Neutrophil (primary cell): Measurements from ENCODE around the gene RASAL1.

ENCODE experiments used
- H3K27ac ChIP-seq: fragments of 200-600 bp; sonication (generic); 2 replicates; pipeline ENCODE4 v1.5.1; 2016; ENCODE audit warnings: mild to moderate bottlenecking, moderate library complexity
- H3K27me3 ChIP-seq: fragments of 200-600 bp; sonication (generic); 2 replicates; pipeline ENCODE4 v1.6.0; 2016; ENCODE audit warnings: mild to moderate bottlenecking
- H3K36me3 ChIP-seq: fragments of 200-600 bp; sonication (generic); 2 replicates; pipeline ENCODE4 v1.5.1; 2017
- H3K4me1 ChIP-seq, 2 experiments: fragments of 200-600 bp in 1 of 2; sonication (generic) in 1 of 2; 1 replicate in 1 of 2; 2 replicates in 1 of 2; pipeline versions ENCODE4 v1.5.1 to v1.6.1; 2013 to 2016; ENCODE audit warnings: low read depth in 1 of 2, low read length in 1 of 2, mild to moderate bottlenecking in 1 of 2, moderate library complexity in 1 of 2; ENCODE audit not compliant: control insufficient read depth in 1 of 2, insufficient read depth in 1 of 2
- H3K4me3 ChIP-seq, 2 experiments: fragments of 200-600 bp in 1 of 2; sonication (generic) in 1 of 2; 1 replicate in 1 of 2; 2 replicates in 1 of 2; pipeline ENCODE4 v1.5.1; 2013 to 2016; ENCODE audit warnings: low read depth in 1 of 2, low read length in 1 of 2, mild to moderate bottlenecking in 1 of 2, moderate library complexity in 1 of 2
- H3K9me3 ChIP-seq: fragments of 200-600 bp; sonication (generic); 2 replicates; pipeline ENCODE4 v1.5.1; 2016
- TF ChIP-seq, protein P1 (sequence below): fragments of 200-600 bp; sonication (generic); IDR thresholded peaks from 2 replicates; pipeline ENCODE4 v1.5.1; 2016; ENCODE audit warnings: antibody characterized with exemption

The RASAL1 gene

DNA sequence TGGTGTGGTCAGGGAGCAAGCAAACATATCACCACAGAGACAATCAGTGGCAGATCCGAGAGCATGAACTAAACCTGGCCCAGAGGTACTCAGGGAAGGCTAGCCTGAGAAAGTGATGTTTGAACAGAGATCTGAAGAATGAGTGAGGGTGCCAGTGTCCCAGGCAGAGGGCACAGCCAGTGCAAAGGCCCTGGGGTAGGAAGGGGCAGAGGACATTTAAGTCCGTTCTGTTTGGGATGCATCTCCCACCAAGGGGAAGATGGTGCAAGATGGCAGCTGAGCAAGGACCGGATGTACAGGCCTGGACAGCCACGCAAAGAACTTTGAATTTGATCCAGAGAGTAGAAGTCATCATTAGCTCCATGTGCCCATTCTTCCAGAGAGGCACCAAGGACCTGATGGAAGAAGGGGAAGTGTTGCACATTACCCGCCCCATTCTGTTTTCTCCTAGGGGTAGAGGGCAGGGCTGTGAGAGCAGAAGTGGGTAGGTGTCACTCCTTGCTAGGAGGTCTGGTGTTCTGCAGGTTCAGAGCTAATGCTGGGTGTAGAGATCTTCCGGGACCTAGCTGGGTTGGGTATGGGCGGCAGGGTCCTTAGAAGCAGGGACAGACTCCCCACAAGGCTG, 75.1 kb downstream of the RASAL1 start:
- H3K4me1 ChIP-seq: no peaks in the 10 kb centered on the region
- H3K27ac ChIP-seq: no peak overlapping the region
- TF ChIP-seq, protein P1, sequence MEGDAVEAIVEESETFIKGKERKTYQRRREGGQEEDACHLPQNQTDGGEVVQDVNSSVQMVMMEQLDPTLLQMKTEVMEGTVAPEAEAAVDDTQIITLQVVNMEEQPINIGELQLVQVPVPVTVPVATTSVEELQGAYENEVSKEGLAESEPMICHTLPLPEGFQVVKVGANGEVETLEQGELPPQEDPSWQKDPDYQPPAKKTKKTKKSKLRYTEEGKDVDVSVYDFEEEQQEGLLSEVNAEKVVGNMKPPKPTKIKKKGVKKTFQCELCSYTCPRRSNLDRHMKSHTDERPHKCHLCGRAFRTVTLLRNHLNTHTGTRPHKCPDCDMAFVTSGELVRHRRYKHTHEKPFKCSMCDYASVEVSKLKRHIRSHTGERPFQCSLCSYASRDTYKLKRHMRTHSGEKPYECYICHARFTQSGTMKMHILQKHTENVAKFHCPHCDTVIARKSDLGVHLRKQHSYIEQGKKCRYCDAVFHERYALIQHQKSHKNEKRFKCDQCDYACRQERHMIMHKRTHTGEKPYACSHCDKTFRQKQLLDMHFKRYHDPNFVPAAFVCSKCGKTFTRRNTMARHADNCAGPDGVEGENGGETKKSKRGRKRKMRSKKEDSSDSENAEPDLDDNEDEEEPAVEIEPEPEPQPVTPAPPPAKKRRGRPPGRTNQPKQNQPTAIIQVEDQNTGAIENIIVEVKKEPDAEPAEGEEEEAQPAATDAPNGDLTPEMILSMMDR: no peak
- no peaks in the 10 kb centered on the region for H3K9me3 ChIP-seq
- no peaks in the 10 kb centered on the region for H3K36me3 ChIP-seq
- peaks cover 68% of the 10 kb centered on the region for H3K27me3 ChIP-seq
- H3K4me3 ChIP-seq: no peak overlapping the region

DNA sequence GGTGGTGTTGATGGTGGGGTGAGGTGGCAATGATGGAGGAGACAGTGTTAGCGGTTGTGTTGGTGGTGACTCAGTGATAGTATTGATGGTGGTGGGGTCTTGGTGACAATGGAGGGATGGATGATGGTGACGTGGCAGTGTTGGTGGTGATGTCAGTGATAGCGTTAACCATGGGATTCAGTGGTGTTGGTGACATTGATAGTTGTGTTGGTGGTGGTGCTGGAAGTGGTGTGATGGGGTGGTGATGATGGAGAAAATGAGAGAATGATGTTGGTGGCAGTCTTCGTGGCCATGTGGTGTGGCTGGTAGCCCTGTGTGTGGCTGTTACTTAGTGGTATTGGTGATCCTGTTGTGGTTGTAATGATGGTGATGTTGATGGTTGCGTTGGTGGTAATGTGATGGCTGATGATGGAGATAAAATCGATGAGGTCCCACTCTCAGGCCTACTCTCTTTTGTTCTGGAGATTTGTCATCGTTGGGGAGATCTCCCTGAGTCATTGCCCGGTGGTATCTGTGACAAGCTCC, 76.4 kb downstream of the RASAL1 start:
- no peak overlapping the region for H3K27ac ChIP-seq
- H3K36me3 ChIP-seq: no peaks in the 10 kb centered on the region
- H3K4me3 ChIP-seq: no peak overlapping the region
- H3K9me3 ChIP-seq: no peaks in the 10 kb centered on the region
- TF ChIP-seq, protein P1: no peak
- no peaks in the 10 kb centered on the region for H3K4me1 ChIP-seq
- peaks cover 68% of the 10 kb centered on the region for H3K27me3 ChIP-seq

DNA sequence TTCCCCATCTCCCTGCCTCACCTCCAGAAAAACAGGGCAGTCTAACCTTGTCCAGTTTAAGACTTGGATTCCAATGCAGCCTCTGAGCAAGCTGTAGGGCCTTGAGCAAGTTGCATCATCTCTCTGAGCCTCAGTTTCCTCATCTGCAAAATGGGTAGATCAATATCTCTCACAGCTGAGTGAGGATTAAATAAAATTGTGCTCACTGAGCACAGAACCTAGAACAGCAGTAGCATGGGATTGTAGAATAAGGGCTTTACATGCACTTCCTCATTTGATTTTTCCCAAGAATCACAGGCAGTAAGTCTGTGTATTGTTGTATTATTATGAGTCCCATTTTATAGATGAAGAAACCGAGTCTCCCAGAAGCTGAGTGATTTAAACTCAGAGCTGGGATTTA, 77.0 kb downstream of the RASAL1 start:
- TF ChIP-seq, protein P1: no peak
- H3K27ac ChIP-seq: no peak overlapping the region
- H3K4me1 ChIP-seq: no peaks in the 10 kb centered on the region
- no peaks in the 10 kb centered on the region for H3K9me3 ChIP-seq
- peaks cover 66% of the 10 kb centered on the region for H3K27me3 ChIP-seq
- no peak overlapping the region for H3K4me3 ChIP-seq
- no peaks in the 10 kb centered on the region for H3K36me3 ChIP-seq

DNA sequence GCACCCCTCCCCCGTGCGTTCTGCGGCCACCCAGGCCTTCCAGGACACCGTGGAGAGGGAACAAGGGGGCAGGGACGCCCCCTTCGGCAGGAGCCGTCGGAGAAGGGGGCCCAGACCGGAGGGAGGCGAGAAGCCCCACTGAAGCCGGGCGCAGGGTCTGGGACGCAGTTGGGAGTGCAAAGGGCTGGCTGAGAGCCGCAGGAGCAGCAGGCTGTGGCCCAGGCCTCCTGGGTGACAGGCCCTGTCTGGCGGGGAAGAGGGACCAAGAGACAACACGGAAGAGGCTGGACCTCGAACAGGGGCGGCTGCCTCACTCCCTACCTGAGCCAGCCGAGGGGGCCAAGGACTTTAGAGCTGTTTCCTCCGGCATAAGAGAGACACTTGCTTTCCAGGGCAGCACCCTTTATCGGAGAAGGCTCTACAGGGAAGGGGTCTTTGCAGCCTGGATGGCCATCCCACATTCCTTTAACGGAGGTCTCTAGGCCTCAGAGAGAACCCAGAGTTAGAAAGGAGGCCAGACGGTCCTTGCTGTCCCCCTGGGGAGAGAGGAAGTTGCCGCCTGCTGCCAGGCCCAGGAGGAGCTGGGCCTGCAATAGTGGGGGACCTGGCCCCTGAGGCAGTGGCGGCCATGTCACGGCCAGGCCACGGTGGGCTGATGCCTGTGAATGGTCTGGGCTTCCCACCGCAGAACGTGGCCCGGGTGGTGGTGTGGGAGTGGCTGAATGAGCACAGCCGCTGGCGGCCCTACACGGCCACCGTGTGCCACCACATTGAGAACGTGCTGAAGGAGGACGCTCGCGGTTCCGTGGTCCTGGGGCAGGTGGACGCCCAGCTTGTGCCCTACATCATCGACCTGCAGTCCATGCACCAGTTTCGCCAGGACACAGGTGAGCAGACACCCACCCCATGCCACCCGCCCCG, 77.7 kb downstream of the RASAL1 start:
- no peaks in the 10 kb centered on the region for H3K36me3 ChIP-seq
- TF ChIP-seq, protein P1: no peak
- H3K27ac ChIP-seq: no peak overlapping the region
- no peaks in the 10 kb centered on the region for H3K9me3 ChIP-seq
- H3K4me3 ChIP-seq: no peak overlapping the region
- no peaks in the 10 kb centered on the region for H3K4me1 ChIP-seq
- peaks cover 72% of the 10 kb centered on the region for H3K27me3 ChIP-seq

DNA sequence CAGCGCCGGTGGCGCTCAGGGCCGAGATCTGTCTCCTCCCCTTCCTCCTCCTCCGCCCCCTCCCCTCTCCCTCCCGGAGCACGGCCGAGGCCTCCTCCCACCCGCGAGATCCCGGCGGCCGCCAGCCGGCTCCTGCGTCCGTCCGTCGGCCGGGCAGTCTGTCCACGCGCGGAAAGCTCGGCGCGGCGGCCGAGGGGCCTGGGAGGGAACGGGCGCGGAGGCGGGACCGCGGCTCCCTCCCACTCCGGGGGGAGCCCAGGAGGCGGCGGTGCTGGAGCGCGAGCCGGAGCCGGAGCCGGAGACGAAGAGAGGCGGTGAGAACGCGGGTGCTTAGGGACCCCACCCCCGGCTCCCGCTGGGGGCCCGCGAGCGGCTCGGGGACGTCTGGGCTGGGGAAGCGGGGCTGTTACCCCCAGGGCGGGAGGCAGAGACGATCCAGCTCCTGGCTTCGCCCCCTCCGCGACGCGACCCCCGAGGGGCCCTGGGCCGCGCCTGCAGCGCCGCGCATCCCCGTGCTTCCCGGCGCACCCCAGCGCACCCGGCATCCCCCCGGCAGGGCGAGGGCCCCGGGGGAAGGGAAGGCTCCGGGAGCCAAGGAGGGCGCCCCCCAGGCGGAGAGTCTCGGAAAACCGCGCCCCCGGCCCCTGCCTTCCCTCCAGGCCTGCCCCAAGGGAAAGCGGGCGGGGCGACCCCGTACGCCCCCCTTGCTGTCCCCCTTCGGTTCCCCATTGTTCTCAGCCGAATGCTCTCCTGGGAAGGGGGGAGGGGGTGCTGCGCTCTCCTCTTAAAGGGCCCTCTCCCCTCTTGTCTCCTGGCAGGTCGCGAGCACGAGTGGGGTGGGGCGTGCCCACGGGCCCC, 78.7 kb downstream of the RASAL1 start, which contains the start of gene DTX1:
DTX1 (plus strand) TSS at position 100 of the 858 bp plus-strand sequence. CDS start 1,463 bp downstream, outside the sequence.
- peaks cover 72% of the 10 kb centered on the region for H3K27me3 ChIP-seq

More for the DNA sequence above, 78.7 kb downstream of the RASAL1 start, which contains the start of gene DTX1:
- no peak within 1 kb of the TSS for H3K4me3 ChIP-seq
- TF ChIP-seq, protein P1: no peak
- no peaks in the 10 kb centered on the region for H3K4me1 ChIP-seq
- no peaks in the 10 kb centered on the region for H3K9me3 ChIP-seq
- no peak within 1 kb of the TSS for H3K27ac ChIP-seq
- no peaks in the 10 kb centered on the region for H3K36me3 ChIP-seq
